GM21423 (cell line): Measurements from ENCODE around the gene OR14K1.
"Not testable (repeated sequence)": the region's sequence is repeated elsewhere in the genome, so short reads cannot be mapped to it uniquely, and the experiment has no call there.

Source experiments
- ATAC-seq: cut with Tn5 transposase; IDR thresholded peaks from one replicate; pipeline ENCODE4 v1.9.1; 2021; ENCODE audit warnings: mild to moderate bottlenecking, moderate library complexity; ENCODE audit not compliant: unreplicated experiment

The OR14K1 gene, protein sequence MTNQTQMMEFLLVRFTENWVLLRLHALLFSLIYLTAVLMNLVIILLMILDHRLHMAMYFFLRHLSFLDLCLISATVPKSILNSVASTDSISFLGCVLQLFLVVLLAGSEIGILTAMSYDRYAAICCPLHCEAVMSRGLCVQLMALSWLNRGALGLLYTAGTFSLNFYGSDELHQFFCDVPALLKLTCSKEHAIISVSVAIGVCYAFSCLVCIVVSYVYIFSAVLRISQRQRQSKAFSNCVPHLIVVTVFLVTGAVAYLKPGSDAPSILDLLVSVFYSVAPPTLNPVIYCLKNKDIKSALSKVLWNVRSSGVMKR

DNA sequence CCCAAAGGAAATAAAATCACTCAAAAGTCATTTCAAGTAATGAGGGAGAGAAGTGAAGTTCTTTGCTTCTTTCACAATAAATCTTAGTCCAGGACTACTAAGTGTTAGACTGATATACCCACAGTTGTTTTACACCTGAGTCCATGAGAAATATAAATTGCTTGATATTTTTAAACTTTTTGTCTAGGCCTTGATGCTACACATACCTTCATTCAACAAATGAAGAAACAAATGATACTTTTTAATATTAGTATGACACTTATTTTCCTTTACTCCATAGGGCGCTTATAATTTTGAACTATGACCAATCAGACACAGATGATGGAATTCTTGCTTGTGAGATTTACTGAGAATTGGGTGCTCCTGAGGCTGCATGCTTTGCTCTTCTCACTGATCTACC lies at the start of gene OR14K1:
Gene OR14K1, plus strand, starts transcription at position 301 of the 400 bp plus-strand sequence. Its CDS starts 0 bp downstream, at position 301.
- no peak for ATAC-seq

- no peak for ATAC-seq
Observed at GRCh38 chr1:247701338-247701737, 37.1 kb upstream of the OR14K1 start.

DNA sequence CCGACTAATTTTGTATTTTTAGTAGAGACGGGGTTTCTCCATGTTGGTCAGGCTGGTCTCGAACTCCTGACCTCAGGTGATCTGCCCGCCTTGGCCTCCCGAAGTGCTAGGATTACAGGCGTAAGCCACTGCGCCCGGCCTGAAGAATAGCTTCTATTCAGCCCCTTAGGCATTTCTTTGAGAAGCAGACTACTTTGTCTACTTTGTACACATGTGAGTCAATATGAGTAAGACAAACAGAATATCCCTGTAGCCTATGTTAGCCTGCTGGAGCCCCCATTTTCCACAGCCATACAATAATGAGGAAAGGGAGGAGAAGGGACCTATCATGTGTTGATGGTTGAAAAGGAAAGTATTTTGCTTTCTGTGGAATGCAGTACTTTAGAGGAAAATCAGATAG lies 27.7 kb upstream of the OR14K1 start:
- ATAC-seq: not testable (repeated sequence)

DNA sequence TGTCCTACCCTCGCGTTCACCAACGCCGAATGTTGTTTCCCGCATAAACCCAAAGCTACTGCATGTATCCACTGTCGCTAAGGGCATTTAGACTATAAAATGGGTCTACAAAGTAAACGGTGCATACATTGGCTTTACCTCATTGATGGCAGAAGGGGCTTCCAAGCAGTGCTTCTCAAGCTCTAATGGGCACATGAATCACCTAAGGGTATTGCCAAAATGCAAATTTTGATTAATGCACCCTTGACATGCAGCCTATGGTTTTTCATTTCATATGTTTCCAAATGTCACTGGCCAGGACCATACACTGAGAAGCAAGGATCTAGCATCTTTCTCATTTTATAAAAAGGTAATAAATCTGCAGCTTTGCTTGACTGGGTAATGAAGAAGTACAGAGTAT lies 24.7 kb upstream of the OR14K1 start:
- no peak for ATAC-seq

- ATAC-seq: no peak
Observed at GRCh38 chr1:247716546-247716945, 21.9 kb upstream of the OR14K1 start, which contains the start of gene OR6F1. OR6F1 (minus strand) TSS chr1:247716646; CDS start chr1:247712755, 3,891 bp downstream.

- ATAC-seq: no peak
Observed at GRCh38 chr1:247721222-247721621, 17.2 kb upstream of the OR14K1 start.

DNA sequence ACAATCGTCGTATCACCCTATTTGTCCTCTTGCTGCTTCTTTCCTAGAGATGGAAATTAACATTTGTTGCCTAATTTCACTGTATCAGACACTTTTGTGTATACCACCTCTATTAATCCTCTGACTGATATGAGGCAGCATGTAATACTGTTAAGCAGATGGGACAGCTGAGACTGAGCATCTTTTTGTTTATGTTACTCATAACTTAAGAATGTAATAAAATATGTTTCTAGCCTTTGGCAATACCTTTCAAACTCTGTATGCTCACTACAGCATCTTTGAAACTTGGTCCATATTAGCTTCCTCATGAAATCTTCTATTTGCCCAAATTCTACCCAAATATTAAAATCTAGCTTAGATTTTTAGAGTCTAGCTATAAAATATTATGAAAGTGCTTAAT lies 2.3 kb downstream of the OR14K1 start:
- no peak for ATAC-seq

- no peak for ATAC-seq
Observed at GRCh38 chr1:247741756-247742155, 3.3 kb downstream of the OR14K1 start.

DNA sequence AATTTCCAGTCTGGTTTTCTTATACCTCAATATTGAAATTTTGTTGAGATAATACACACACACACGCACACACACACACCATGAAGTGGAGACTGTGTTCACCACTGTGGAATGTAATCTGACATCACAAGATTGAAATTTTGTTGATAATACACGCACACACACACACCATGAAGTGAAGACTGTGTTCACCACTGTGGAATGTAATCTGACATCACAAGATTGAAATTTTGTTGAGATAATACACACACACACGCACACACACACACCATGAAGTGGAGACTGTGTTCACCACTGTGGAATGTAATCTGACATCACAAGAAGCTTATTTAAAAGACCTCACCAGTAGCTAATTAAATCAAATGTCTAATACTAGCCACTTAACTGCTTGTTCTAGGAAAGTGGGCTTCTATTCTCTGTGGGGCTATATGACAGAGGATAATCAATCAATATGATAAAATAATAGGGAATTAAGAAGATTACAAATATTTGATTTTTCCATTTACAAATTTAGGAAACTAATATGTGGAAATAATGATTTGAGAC lies 3.9 kb downstream of the OR14K1 start:
- ATAC-seq: not testable (repeated sequence)

- no peak for ATAC-seq
Observed at GRCh38 chr1:247746391-247746935, 8.0 kb downstream of the OR14K1 start.

GRCh38 chr1:247747616-247748015 lies 9.2 kb downstream of the OR14K1 start:
- no peak for ATAC-seq

DNA sequence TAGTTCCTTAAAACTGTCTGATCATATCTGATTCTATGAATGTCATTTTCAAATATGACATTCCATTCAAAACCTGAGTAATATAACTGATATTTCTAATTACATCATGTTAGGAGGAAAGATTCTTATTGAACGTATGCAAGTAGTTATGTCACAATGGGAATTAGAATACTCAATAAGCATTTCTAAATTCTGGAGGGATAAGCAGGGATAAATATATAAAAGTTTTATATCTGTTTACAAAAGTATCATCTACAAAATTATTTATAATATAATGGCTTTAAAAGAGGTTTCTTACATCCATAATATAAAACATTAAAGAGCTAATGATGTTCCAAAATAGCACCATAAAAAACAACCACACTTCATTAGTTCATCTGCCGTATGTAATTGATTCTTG lies 9.6 kb downstream of the OR14K1 start, which contains the start of gene OR14A2:
Gene OR14A2, minus strand, starts transcription at position 101 of the 400 bp plus-strand sequence.
- ATAC-seq: no peak

DNA sequence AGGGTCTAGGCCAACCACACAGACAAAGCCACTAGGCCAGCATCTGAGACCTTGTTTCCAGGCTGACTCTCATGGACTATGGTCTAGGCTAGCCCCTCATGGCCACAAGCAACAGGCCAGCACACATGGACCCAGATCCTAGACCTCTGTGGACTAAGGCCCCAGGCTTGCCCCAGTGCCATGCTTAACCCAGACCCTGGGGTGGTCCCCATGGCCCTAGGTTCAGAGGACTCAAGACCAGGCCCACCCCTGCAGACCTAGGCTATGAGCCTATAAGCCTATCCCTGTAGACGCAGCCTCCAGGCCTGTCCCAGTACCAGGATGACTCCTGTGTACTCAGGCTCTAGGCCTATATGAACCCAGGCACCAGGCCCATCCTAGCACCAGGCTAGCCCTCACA lies 11.5 kb downstream of the OR14K1 start:
- ATAC-seq: no peak

- not testable (repeated sequence) for ATAC-seq
Observed at GRCh38 chr1:247754311-247754710, 15.9 kb downstream of the OR14K1 start.

DNA sequence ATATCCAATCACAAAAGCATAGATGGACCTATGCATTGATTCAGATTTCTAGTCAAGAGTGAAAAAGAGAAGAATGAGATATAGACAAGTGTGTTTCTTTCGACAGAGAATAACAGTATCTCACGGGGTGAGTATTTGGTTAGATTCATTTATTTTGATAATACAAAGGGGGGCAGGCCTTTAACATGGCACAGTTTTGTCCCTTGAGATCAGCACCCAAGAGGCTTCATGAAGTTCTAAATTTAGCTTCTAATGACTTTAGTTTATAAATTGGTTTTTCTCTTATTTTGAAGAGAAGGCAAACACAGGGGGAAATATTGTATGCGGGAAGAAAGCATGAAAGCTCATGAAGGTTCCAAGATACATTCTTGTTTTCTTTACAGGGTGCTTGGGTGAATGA lies 22.0 kb downstream of the OR14K1 start, which contains the start of gene OR1C1:
Gene OR1C1, minus strand, starts transcription at position 101 of the 400 bp plus-strand sequence. CDS start 2,150 bp downstream, outside the sequence.
- no peak for ATAC-seq

DNA sequence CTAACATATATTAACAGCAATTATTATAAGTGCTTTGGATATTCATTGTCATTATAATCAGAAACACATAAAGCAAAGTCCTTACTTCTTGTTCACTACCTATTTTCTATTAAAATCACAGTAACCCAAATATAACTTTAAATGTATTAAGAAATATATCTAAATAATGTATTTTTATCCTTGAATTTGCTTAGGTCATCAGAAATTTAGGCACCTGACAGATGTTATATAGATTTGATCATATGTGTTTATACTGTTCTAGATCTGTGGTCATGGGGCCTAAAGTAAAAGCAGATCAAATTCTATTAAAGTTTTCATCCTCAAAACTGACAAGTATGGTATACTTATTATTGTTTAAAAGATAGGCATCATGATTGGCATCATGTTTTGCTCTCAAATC lies 31.2 kb downstream of the OR14K1 start:
- no peak for ATAC-seq
